Central memory CD4-positive, alpha-beta T cell (primary cell): Measurements from ENCODE around the gene ARMC2.
"Not testable (repeated sequence)": the region's sequence is repeated elsewhere in the genome, so short reads cannot be mapped to it uniquely, and the experiment has no call there.

Experiments used
- DNase-seq: peaks from one replicate; pipeline ENCODE4 v3.0.0; 2022

The ARMC2 gene

GRCh38 chr6:108957221-108957620 is 109.0 kb downstream of the ARMC2 start:
- no peak for DNase-seq

DNA sequence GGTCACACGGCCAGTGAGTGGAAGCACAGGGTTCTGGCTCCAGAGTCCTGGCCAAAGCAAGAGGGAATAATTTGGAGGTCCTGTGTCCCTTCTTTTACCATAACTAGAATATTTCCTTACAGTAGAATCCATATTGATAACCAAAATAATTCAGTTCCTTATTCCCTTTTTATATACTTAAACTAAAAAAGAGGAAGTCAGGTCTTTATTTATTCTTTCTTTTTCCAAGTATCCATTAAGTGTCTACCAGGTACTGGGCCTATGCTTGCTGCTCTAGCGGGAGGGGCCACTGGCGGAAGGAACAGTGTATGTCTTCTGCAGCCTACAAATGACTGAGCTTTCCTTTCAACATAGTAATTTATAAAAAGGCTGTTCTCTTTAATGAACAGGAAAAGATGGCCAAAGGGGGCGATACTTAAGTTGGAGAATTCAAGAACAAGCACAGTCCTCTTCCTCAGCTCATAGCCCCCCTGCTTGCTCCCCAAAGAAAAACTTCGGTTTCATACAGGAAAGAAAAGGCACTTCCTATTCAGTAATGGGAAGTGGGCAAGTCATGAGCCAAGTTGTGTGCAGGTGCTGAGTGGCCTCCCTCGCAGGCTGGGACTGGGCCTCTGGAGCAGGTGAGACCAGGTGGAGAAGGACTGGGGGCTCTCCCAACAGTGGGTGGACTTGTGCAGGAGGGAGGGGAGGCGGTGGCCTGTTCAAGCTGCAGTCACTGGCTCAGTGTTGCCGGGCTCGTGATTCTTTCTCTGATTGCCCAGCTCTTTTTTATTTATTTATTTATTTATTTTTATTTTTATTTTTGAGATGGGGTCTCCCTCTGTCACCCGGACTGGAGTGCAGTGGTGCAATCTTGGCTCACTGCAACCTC is 110.9 kb downstream of the ARMC2 start:
- no peak for DNase-seq

GRCh38 chr6:108959972-108960582 is 111.9 kb downstream of the ARMC2 start:
- no peak for DNase-seq

DNA sequence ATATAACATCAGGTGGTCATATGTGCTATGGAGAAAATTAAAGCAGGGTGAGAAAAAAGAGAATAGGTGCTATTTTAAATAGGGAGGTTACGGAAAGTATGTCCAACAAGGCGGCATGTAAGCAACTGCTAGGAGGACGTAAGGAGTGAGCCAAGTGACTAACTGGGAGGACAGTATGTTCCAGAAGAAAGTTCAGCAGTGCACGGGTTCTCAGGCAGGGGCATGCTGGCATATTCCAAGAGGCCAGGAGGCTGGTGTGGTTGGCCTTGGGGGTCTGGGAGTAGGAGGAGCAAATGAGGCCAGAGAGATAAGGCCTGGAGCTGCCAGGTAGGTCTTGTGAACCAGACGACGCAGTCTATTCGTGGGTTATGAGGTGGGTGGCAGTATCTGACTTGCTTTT is 112.4 kb downstream of the ARMC2 start:
- no peak for DNase-seq

GRCh38 chr6:108961077-108961476 is 112.9 kb downstream of the ARMC2 start:
- no peak for DNase-seq

- DNase-seq, result no peak
These were observed 113.8 kb downstream of the ARMC2 start for GRCh38 chr6:108961985-108962384.

DNA sequence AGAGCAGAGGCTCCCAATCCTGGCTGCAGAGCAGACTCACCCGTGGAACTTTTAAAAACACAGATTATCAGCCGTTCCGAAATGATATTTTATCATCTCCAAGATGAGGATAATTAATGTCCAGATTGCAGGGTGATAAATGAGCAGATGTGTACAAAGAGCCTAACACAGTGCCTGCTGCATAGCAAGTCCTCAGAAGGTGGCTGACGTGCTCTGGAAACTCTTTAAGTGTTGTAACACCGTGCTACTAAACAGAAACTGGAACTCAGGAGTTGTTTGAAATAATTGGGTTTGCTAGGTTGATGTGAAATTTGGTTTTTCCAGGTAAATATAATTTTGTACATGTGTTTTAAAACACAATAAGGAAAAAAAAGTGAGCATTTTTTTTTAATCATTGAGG is 118.0 kb downstream of the ARMC2 start:
- no peak for DNase-seq

DNA sequence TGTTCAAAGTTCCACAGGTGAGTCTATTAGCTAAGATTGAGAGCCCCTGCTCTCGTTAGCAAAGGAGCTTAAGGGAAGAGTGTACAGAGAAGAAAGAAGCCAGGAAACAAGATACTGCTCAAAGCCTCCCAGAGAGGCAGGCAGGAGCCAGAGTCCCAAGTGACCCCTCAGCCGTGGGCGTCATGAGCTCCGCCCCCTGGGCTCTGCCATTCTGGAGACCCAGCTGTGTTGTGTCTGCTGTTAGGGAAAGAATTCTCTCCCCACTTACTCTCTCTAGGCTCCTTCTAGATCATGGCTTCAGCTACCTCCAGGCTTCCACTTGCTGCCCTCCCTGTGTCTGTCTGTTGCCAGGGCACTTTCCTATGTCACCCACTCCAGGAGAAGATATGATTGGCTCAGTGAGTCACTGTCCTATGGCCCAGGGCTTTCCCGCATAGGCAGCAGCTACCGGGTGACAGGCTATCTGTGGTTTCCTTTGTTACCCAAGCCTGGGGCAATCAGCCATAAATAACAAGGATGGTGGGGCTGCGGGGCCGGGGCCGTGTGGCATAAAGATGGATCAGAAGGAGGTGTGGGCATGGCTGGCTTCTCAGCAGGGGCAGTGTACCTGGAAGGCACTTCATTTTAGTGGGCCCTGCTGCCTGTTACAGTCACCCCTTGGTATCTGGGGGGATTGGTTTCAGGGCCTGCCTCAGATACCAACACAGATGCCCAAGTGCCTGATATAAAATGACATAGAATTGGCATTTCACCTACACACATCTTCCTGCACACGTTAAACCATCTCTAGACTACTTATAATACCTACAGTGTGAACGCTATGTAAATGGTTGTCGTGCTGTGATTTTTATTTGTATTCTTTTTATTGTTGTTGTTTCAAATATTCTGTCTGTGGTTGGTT is 118.9 kb downstream of the ARMC2 start:
- DNase-seq, result no peak

- no peak for DNase-seq
These were observed 120.4 kb downstream of the ARMC2 start for GRCh38 chr6:108968325-108969316.

- DNase-seq, result no peak
These were observed 121.6 kb downstream of the ARMC2 start for GRCh38 chr6:108969776-108970175.

GRCh38 chr6:108974201-108974600 is 126.0 kb downstream of the ARMC2 start:
- no peak for DNase-seq

GRCh38 chr6:108978638-108979037 is 130.4 kb downstream of the ARMC2 start:
- DNase-seq, result not testable (repeated sequence)

GRCh38 chr6:108982154-108983113 is 134.2 kb downstream of the ARMC2 start:
- no peak for DNase-seq

- DNase-seq, result no peak
These were observed 134.9 kb downstream of the ARMC2 start for GRCh38 chr6:108983151-108983550.

DNA sequence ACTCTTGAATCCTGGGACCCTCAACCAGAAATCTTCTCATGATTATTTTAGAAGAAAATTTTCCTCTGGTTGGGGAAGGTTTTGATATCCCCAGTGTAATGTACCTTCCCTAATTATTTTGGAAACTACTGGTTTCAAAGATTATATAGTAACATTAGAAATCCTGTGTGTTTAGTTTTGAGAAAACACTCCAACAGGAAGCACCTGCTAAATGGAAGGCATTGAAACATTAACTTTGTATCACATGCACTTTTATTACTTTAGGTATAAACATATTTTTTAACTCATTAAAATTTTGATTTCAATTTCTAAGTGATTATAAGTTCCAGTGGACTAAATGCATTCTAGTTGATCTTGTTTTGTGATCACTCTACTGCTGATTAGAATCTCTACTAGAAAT is 137.1 kb downstream of the ARMC2 start:
- DNase-seq, result no peak

GRCh38 chr6:108987156-108987555 is 138.9 kb downstream of the ARMC2 start:
- no peak for DNase-seq

DNA sequence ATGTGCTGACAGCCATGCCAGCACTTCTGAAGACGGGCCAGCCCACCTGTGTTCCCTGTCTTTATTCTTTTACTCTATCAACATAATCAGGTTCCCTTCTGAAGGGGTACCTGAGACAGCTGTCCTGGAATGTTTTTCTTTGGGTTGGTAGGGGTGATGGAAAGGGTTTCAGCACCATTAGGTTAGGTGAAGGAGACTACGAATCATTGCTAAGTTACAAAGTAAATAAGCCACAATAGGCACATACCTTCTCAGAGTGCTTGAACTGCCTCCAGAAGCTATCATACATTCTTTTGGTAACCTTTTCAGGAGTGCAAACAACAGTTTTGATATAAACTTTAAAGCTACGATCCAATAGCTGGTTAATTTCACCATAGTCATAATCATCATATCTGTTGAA is 140.1 kb downstream of the ARMC2 start:
- no peak for DNase-seq

DNA sequence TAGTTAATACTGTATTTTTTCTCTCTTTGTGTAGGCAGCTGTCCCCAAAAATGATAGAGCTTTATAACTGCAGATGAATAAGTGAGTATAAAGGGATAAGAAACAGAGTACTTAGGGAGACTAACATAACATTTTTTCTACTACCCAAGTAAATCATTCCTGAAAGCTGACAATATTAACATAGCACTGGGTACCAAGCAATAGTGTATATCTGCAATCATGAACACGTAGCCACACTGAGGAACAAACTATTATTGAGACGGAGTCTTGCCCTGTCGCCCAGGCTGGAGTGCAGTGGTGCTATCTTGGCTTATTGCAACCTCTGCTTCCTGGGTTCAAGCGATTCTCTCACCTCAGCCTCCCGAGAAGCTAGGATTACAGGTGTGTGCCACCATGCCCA is 140.5 kb downstream of the ARMC2 start:
- DNase-seq, result no peak

DNA sequence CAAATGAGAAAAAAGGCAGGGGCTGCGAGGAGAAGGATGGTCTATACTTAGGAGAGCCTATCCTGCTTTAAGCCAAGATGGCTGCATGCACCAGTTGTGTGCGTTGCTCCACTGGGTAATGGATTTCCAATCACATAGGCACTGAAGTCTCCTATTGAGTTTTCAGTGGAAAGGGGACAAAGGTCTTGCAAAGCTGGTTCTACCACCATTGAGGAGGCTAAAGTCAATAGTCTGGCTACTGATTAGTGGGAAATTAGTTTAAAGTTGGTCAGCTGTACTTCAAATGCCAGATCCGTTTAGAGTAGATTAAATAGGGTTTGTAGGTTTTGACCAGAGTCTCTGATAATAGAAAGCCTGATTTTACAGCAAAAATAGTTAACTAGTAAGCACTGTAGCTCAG is 141.5 kb downstream of the ARMC2 start:
- DNase-seq, result no peak

GRCh38 chr6:108993876-108994275 is 145.7 kb downstream of the ARMC2 start:
- DNase-seq, result no peak

DNA sequence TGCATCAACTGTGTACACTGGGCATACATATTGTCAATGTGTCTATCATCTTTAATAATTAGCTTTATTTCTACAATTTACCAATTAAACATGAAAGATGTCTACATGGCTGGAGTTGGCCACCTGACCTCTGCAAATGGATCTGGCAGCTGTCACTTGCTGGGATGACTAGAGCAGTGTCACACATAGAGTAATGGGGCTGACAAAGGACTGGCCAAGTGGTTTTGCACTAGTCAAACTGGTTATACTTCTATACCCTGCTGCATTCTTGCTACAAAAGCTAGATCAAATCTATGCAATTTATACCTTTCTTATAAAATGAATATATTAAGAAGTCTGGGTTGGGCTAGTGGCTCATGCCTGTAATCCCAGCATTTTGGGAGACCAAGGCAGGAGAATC is 147.1 kb downstream of the ARMC2 start:
- DNase-seq, result no peak
